H1 (cell line): Measurements from ENCODE around the gene POPDC2. TPM values are rescaled to one million over a fixed set of nuclear protein-coding genes. Genes with fewer than 3 reads are reported as not detected.

Experiments
- CTCF ChIA-PET: fragments of 300-600 bp; sonication (Branson Sonifier 250); formaldehyde crosslinking; loops from one replicate; lab custom pipeline; 2021; ENCODE audit not compliant: partially characterized antibody; lab: Charles Lee
- POLR2A ChIA-PET: fragments of 300-600 bp; sonication (Branson Sonifier 250); formaldehyde crosslinking; loops from one replicate; lab custom pipeline; 2021; ENCODE audit warnings: inconsistent platforms; ENCODE audit not compliant: partially characterized antibody; lab: Charles Lee
- DNase-seq, 2 experiments: peaks; one replicate each; pipeline versions ENCODE4 v3.0.0 to v3.0.0-alpha.2; 2010 to 2022; ENCODE audit warnings: low spot score in 2 of 2, low read depth in 1 of 2, mixed read lengths in 1 of 2
- FAIRE-seq: peaks from 2 replicates; lab custom pipeline; 2011; peaks lifted over from hg19 to GRCh38; lab: Jason Lieb, UNC
- H2AFZ ChIP-seq: 2 replicates; pipeline ENCODE4 v1.8.1; 2012; ENCODE audit warnings: low read length, inconsistent platforms
- H2AK5ac ChIP-seq: 2 replicates; pipeline ENCODE4 v1.6.1; 2013; ENCODE audit warnings: low read depth, low read length
- H2BK120ac ChIP-seq: replicated peaks from 2 replicates; pipeline ENCODE3; 2013; ENCODE audit warnings: low read depth, low read length, inconsistent platforms
- H2BK12ac ChIP-seq: 2 replicates; pipeline ENCODE4 v1.6.1; 2013; ENCODE audit warnings: low read depth, low read length
- H2BK15ac ChIP-seq: 2 replicates; pipeline ENCODE4 v1.6.1; 2013; ENCODE audit warnings: low read length
- H2BK20ac ChIP-seq: 2 replicates; pipeline ENCODE4 v1.6.1; 2013; ENCODE audit warnings: low read length
- H2BK5ac ChIP-seq: 2 replicates; pipeline ENCODE4 v1.6.1; 2013; ENCODE audit warnings: low read depth, low read length
- H3K14ac ChIP-seq: 2 replicates; pipeline ENCODE4 v1.6.1; 2013; ENCODE audit warnings: inconsistent platforms; ENCODE audit not compliant: insufficient read length
- H3K18ac ChIP-seq: 2 replicates; pipeline ENCODE4 v1.6.1; 2013; ENCODE audit warnings: low read length; ENCODE audit errors: extremely low read depth
- H3K23ac ChIP-seq: 2 replicates; pipeline ENCODE4 v1.6.1; 2013; ENCODE audit warnings: inconsistent platforms; ENCODE audit not compliant: insufficient read length
- H3K23me2 ChIP-seq: 2 replicates; pipeline ENCODE4 v1.6.1; 2013; ENCODE audit warnings: low read depth, low read length
- H3K27ac ChIP-seq: 2 replicates; pipeline ENCODE4 v1.6.1; 2011; ENCODE audit warnings: low read depth, low read length, inconsistent platforms
- H3K27me3 ChIP-seq, 4 experiments: replicated peaks in 1 of 4; 1 replicate in 1 of 4; 2 replicates in 3 of 4; pipeline versions ENCODE4 v1.6.1 to v1.8.1; 2011 to 2013; ENCODE audit warnings: low read length in 3 of 4, mild to moderate bottlenecking in 3 of 4, inconsistent platforms in 2 of 4, mixed read lengths in 2 of 4, moderate library complexity in 1 of 4; ENCODE audit not compliant: control insufficient read depth in 3 of 4, insufficient read depth in 3 of 4; ENCODE audit errors: extremely low read depth in 1 of 4
- H3K36me3 ChIP-seq, 4 experiments: 2 replicates each; pipeline versions ENCODE4 v1.6.1 to v1.8.1; 2011 to 2013; ENCODE audit warnings: mild to moderate bottlenecking in 4 of 4, low read length in 3 of 4, moderate library complexity in 2 of 4, control low read depth in 1 of 4, inconsistent platforms in 1 of 4; ENCODE audit not compliant: insufficient read depth in 4 of 4, control insufficient read depth in 2 of 4
- H3K4ac ChIP-seq: replicated peaks from 2 replicates; pipeline ENCODE3; 2013; ENCODE audit warnings: low read length, low read depth, mixed read lengths, inconsistent platforms; ENCODE audit not compliant: insufficient read length
- H3K4me1 ChIP-seq, 4 experiments: replicated peaks in 1 of 4; 1 replicate in 1 of 4; 2 replicates in 3 of 4; pipeline versions ENCODE4 v1.6.1 to v1.8.1; 2011 to 2013; ENCODE audit warnings: low read length in 3 of 4, inconsistent platforms in 2 of 4, mixed read lengths in 1 of 4; ENCODE audit not compliant: insufficient read depth in 4 of 4, control insufficient read depth in 3 of 4
- H3K4me2 ChIP-seq, 2 experiments: 2 replicates each; pipeline versions ENCODE4 v1.6.1 to v1.8.1; 2011 to 2013; ENCODE audit warnings: low read depth in 2 of 2, low read length in 2 of 2, control low read depth in 1 of 2, inconsistent platforms in 1 of 2, mild to moderate bottlenecking in 1 of 2; ENCODE audit not compliant: insufficient read depth in 1 of 2
- H3K4me3 ChIP-seq, 4 experiments: fragments of 200-600, 300-600 bp in 1 of 4; sonication (generic), shearing (Covaris generic), sonication (Bioruptor Twin) in 1 of 4; 2 replicates each; pipeline versions ENCODE4 v1.5.1 to v1.8.1; 2011 to 2016; ENCODE audit warnings: low read length in 4 of 4, low read depth in 3 of 4, control low read depth in 2 of 4, inconsistent platforms in 2 of 4, mild to moderate bottlenecking in 2 of 4, mixed read lengths in 1 of 4, moderate library complexity in 1 of 4; ENCODE audit not compliant: insufficient read depth in 2 of 4; ENCODE audit errors: extremely low read depth in 1 of 4
- H3K56ac ChIP-seq: replicated peaks from 2 replicates; pipeline ENCODE3; 2013; ENCODE audit warnings: low read depth, mild to moderate bottlenecking, mixed read lengths, low read length, inconsistent platforms; ENCODE audit not compliant: insufficient read length
- H3K79me1 ChIP-seq: 2 replicates; pipeline ENCODE4 v1.6.1; 2013; ENCODE audit warnings: low read depth, low read length, control low read depth
- H3K79me2 ChIP-seq, 2 experiments: 2 replicates each; pipeline versions ENCODE4 v1.6.1 to v1.8.1; 2012 to 2013; ENCODE audit warnings: low read length in 2 of 2, mild to moderate bottlenecking in 2 of 2, inconsistent platforms in 1 of 2; ENCODE audit not compliant: insufficient read depth in 2 of 2, control insufficient read depth in 1 of 2
- H3K9ac ChIP-seq, 4 experiments: replicated peaks in 1 of 4; 1 replicate in 1 of 4; 2 replicates in 3 of 4; pipeline versions ENCODE4 v1.6.1 to v1.8.1; 2011 to 2013; ENCODE audit warnings: low read depth in 3 of 4, low read length in 3 of 4, control low read depth in 2 of 4, mild to moderate bottlenecking in 2 of 4, moderate library complexity in 2 of 4, inconsistent platforms in 1 of 4; ENCODE audit errors: extremely low read depth in 1 of 4
- H3K9me3 ChIP-seq, 2 experiments: 2 replicates each; pipeline versions ENCODE4 v1.6.1 to v1.8.1; 2012 to 2013; ENCODE audit warnings: mild to moderate bottlenecking in 2 of 2, moderate library complexity in 2 of 2, control low read depth in 1 of 2, inconsistent platforms in 1 of 2, low read depth in 1 of 2, low read length in 1 of 2, mixed read lengths in 1 of 2; ENCODE audit not compliant: insufficient read depth in 2 of 2
- H4K20me1 ChIP-seq, 2 experiments: replicated peaks in 1 of 2; 2 replicates each; pipeline versions ENCODE3 to v1.8.1; 2011 to 2013; ENCODE audit warnings: inconsistent platforms in 2 of 2, low read length in 2 of 2, mild to moderate bottlenecking in 1 of 2; ENCODE audit not compliant: insufficient read depth in 2 of 2, control insufficient read depth in 1 of 2
- H4K5ac ChIP-seq: 2 replicates; pipeline ENCODE4 v1.6.1; 2013; ENCODE audit warnings: low read length, low read depth, mixed read lengths, inconsistent platforms; ENCODE audit not compliant: insufficient read length
- H4K8ac ChIP-seq: 2 replicates; pipeline ENCODE4 v1.8.0; 2013; ENCODE audit warnings: mild to moderate bottlenecking, moderate library complexity, low read length, inconsistent platforms; ENCODE audit not compliant: insufficient read depth; ENCODE audit errors: extremely low read depth
- H4K91ac ChIP-seq: replicated peaks from 2 replicates; pipeline ENCODE3; 2013; ENCODE audit warnings: low read length, mixed read lengths, inconsistent platforms; ENCODE audit not compliant: insufficient read length
- BRCA1 ChIP-seq: IDR thresholded peaks from 2 replicates; pipeline ENCODE4 v1.6.1; 2012; ENCODE audit warnings: low read depth, low read length, improper control_type of control experiment
- CHD2 ChIP-seq: IDR thresholded peaks from 2 replicates; pipeline ENCODE4 v1.6.1; 2012; ENCODE audit warnings: low read length, improper control_type of control experiment
- JUND ChIP-seq: IDR thresholded peaks from 2 replicates; pipeline ENCODE4 v1.6.1; 2011; ENCODE audit warnings: mild to moderate bottlenecking, improper control_type of control experiment, low read length
- POU5F1 ChIP-seq: IDR thresholded peaks from 2 replicates; pipeline ENCODE4 v1.6.1; 2011; ENCODE audit warnings: low read depth, mild to moderate bottlenecking, low read length, moderate library complexity
- RAD21 ChIP-seq, 2 experiments: IDR thresholded peaks in 1 of 2; conservative IDR thresholded peaks in 1 of 2; 2 replicates each; pipeline ENCODE4 v1.6.1; 2011; ENCODE audit warnings: low read depth in 2 of 2, low read length in 2 of 2, improper control_type of control experiment in 1 of 2, inconsistent platforms in 1 of 2, mild to moderate bottlenecking in 1 of 2, moderate library complexity in 1 of 2
- RBBP5 ChIP-seq: IDR thresholded peaks from 2 replicates; pipeline ENCODE4 v1.7.1; 2012; ENCODE audit warnings: low read depth, mild to moderate bottlenecking, inconsistent platforms, low read length, moderate library complexity, borderline replicate concordance
- SP1 ChIP-seq: IDR thresholded peaks from 2 replicates; pipeline ENCODE4 v1.6.1; 2011; ENCODE audit warnings: low read depth, low read length
- TAF7 ChIP-seq: optimal IDR thresholded peaks from 2 replicates; pipeline ENCODE3; 2011; ENCODE audit warnings: low read depth, mild to moderate bottlenecking, inconsistent platforms, low read length, moderate library complexity, borderline replicate concordance
- WGBS, 2 experiments: shearing (Covaris generic) in 1 of 2; methylation state at CpG; one replicate each; pipeline versions ENCODE4 v1.1.6 to v1.1.7; 2013 to 2015; ENCODE audit warnings: low lambda C conversion rate in 2 of 2, mixed read lengths in 2 of 2, inconsistent platforms in 1 of 2, low coverage in 1 of 2, missing lambda C conversion rate in 1 of 2; ENCODE audit not compliant: insufficient replicate concordance in 2 of 2, insufficient coverage in 1 of 2, insufficient read length in 1 of 2; ENCODE audit errors: extremely low coverage in 1 of 2, missing lambda C conversion rate in 1 of 2; 5-methylcytosine and 5-hydroxymethylcytosine counted together
- polyA plus RNA-seq, 7 experiments: library from polyadenylated mRNA; depleted of rRNA in 3 of 7; stranded (reverse) in 5 of 7; unstranded in 2 of 7; fragments of >200 nt in 5 of 7; fragments of 200-250 nt in 2 of 7; gene quantifications; 1 replicate in 5 of 7; 2 replicates in 1 of 7; 4 replicates in 1 of 7; pipeline versions ENCODE4 v1.2.1 to v1.2.3, GENCODE V29; 2011 to 2013; ENCODE audit warnings: missing spikeins in 2 of 7, mixed read lengths in 2 of 7
- total RNA-seq: library from RNA; stranded (reverse); fragmentation: NEBNext Ultra II Directional; extraction: Animal tissue kit (Norgen Biotek cat#: 25700); gene quantifications from 2 replicates; pipeline ENCODE4 v1.2.1, GENCODE V29; 2021

Gene POPDC2
- total and polyA plus RNA-seq, 2 of the 8 experiments (the other 6 are each of a cell fraction or from before 2014, with no cell fraction given): 0.65 to 1.1 TPM

- no peaks in the 10 kb centered on the region for H4K20me1 ChIP-seq
- H2BK15ac ChIP-seq: no peak overlapping the region
- H3K27ac ChIP-seq: no peak overlapping the region
- H2BK120ac ChIP-seq: no peak overlapping the region
- no peak overlapping the region for H3K23ac ChIP-seq
- H2BK12ac ChIP-seq: no peak overlapping the region
- no peak overlapping the region for H2AK5ac ChIP-seq
- WGBS, 2 experiments: 91% methylated on average over 22 of the region's 22 CpGs; no CpG with 5 or more reads in 1 of the 2 experiments
- H2BK20ac ChIP-seq: no peak overlapping the region
- no peaks in the 10 kb centered on the region for H3K79me2 ChIP-seq
- no peak overlapping the region for H3K9ac ChIP-seq
- H4K91ac ChIP-seq: no peak overlapping the region
- FAIRE-seq: no peak
- peaks cover 3% of the 10 kb centered on the region; the same call in 1 of the 2 replicates for H3K23me2 ChIP-seq
- DNase-seq: no peak
- no peak overlapping the region for H3K56ac ChIP-seq
- H3K4ac ChIP-seq: no peak overlapping the region
- H3K27me3 ChIP-seq: peaks cover 0 to 5% (median 0%) of the 10 kb centered on the region in 4 experiments; a peak in 2 of 7 replicates
- CTCF ChIA-PET: interaction anchor here (0.6 to 2.4 kb wide), 2 partner anchors 11 to 138 kb away, joined by 6 to 15 read pairs; no protein-coding TSS in a partner anchor
- no peak overlapping the region for H3K4me3 ChIP-seq
- 0 out of 4 replicates have a peak, but pooled peaks cover 0 to 1% of the 10 kb centered on the region in 2 experiments for H3K9me3 ChIP-seq
- no peak overlapping the region for H4K5ac ChIP-seq
- no peak overlapping the region for H4K8ac ChIP-seq
- no peak overlapping the region for H2BK5ac ChIP-seq
- no peaks in the 10 kb centered on the region for H3K36me3 ChIP-seq
- H3K4me2 ChIP-seq: no peak overlapping the region
- no peak overlapping the region for H2AFZ ChIP-seq
- H3K14ac ChIP-seq: no peak overlapping the region
- no peak overlapping the region for H3K18ac ChIP-seq
- no peaks in the 10 kb centered on the region for H3K79me1 ChIP-seq
- H3K4me1 ChIP-seq: peaks cover 0 to 3% (median 1%) of the 10 kb centered on the region in 4 experiments; a peak in 3 of 7 replicates
- POLR2A ChIA-PET: no interaction called here
- TF ChIP-seq POU5F1 (no peak), CHD2 (no peak), TAF7 (no peak), SP1 (no peak), RBBP5 (no peak), BRCA1 (no peak), RAD21 (IDR thresholded peaks at IDR 0.05 in 1 of 2, conservative IDR thresholded peaks at IDR 0.05 in 1 of 2; ENCODE audit: low read depth in 2 of 2, low read length in 2 of 2) (no peak), JUND (no peak)
Measured at GRCh38 chr3:119700920-119701734, 40.7 kb upstream of the POPDC2 start.
